Astrocyte of the spinal cord (primary cell): ENCODE measurements around the gene PTPRG.

ENCODE experiments used
- DNase-seq: peaks from one replicate; pipeline ENCODE4 v3.0.0; 2011; ENCODE audit warnings: low read depth, low spot score
- H3K4me3 ChIP-seq: 2 replicates; pipeline ENCODE4 v1.5.1; 2011; ENCODE audit warnings: low read depth, mild to moderate bottlenecking, low read length, moderate library complexity
- in situ Hi-C: cut with HindIII; loops from 2 replicates; pipeline ENCODE4 v1.10.0; 2017; ENCODE audit warnings: low sequenced_read_pairs
- TF ChIP-seq, protein P1 (sequence below): IDR thresholded peaks from 2 replicates; pipeline ENCODE4 v1.5.1; 2012; ENCODE audit warnings: low read depth, mild to moderate bottlenecking, low read length, inconsistent platforms

Gene PTPRG

DNA sequence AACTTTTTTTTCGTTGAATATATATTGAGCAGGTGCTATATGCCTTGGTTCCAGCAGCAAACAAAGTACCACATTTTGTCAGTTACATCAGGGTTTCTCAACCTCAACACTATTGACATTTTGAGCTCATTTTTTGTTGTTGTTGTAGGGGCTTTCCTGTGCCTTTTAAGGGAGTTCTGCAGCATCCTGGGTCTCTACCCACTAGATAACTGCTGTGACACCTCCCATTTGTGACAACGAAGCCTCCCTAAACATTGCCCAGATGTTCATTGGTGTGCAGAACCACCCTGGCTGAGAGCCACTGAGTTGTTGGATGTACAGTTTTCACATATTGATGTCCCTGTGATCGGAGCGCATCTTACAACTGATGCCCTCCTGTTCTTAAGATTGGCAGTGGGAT lies 382.6 kb downstream of the PTPRG start:
- in situ Hi-C loops, result no loop called here
- DNase-seq, result no peak
- H3K4me3 ChIP-seq, result no peak overlapping the region
- TF ChIP-seq, protein P1, sequence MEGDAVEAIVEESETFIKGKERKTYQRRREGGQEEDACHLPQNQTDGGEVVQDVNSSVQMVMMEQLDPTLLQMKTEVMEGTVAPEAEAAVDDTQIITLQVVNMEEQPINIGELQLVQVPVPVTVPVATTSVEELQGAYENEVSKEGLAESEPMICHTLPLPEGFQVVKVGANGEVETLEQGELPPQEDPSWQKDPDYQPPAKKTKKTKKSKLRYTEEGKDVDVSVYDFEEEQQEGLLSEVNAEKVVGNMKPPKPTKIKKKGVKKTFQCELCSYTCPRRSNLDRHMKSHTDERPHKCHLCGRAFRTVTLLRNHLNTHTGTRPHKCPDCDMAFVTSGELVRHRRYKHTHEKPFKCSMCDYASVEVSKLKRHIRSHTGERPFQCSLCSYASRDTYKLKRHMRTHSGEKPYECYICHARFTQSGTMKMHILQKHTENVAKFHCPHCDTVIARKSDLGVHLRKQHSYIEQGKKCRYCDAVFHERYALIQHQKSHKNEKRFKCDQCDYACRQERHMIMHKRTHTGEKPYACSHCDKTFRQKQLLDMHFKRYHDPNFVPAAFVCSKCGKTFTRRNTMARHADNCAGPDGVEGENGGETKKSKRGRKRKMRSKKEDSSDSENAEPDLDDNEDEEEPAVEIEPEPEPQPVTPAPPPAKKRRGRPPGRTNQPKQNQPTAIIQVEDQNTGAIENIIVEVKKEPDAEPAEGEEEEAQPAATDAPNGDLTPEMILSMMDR, result no peak

- no peak for DNase-seq
- in situ Hi-C loops, result no loop called here
- TF ChIP-seq, protein P1, result no peak
Measured at GRCh38 chr3:61944726-61945125, 383.4 kb downstream of the PTPRG start.

GRCh38 chr3:61945657-61946056 lies 384.3 kb downstream of the PTPRG start:
- no peak overlapping the region for H3K4me3 ChIP-seq
- TF ChIP-seq, protein P1, result no peak
- DNase-seq, result no peak
- in situ Hi-C loops, result no loop called here

More at GRCh38 chr3:61944726-61945125, 383.4 kb downstream of the PTPRG start:
- H3K4me3 ChIP-seq, result no peak overlapping the region

- TF ChIP-seq, protein P1, result no peak
- H3K4me3 ChIP-seq, result no peak overlapping the region
- in situ Hi-C loops, result no loop called here
- no peak for DNase-seq
Measured at GRCh38 chr3:61946570-61947324, 385.4 kb downstream of the PTPRG start.

DNA sequence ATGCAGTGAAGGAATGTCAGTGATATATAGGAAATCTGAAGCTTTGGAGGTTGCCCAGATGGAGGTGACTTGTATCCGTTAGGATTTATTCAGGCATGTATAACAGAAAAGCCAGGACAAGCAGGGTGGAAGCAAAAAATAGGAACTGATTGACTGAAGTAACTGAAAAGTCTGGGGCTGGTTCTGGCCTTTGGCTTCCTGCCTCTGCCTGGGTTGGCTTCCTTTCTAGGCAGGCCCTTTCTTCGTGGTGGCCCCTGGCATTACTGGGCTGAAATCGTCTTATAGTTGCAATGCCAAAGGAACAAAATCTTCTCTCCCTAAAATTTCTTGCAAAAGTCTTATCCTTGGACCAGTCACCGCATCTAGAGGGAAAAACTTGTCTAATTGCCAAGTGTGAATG lies 386.1 kb downstream of the PTPRG start:
- H3K4me3 ChIP-seq, result no peak overlapping the region
- in situ Hi-C loops, result no loop called here
- DNase-seq, result no peak
- TF ChIP-seq, protein P1, result no peak

DNA sequence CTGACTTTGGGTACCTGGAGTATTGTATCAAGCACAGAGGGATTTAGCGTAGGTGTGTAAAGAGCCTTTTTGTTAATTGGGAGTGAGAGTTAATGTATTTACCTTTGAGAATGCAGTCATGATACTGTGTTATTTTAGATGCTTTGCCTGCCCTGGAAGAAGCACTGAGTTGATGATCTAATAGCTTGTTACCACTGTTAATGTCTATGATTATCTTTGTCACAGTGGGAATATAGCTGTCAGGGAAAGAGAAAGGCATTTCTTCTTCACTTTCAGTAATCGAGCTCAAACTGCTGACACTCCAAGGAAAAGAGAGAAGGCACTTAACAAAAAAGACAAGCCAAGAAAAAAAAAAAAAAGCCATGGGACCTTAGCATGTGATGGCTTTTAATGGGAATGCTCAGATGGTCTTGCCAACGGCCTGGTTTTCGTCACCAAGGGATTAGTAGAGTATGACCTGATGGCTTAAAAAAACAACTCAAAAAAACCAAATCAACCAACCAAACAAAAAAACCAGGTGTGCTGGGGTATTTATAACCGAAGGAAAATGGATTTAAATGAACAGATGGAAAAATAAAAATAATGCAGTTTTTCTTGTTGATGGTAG lies 387.4 kb downstream of the PTPRG start:
- no peak for DNase-seq
- no peak overlapping the region for H3K4me3 ChIP-seq
- in situ Hi-C loops, result no loop called here
- TF ChIP-seq, protein P1, result no peak
